G401.6 (cell line): ENCODE results near the gene EXD3.
"Not testable (repeated sequence)": the region's sequence is repeated elsewhere in the genome, so short reads cannot be mapped to it uniquely, and the experiment has no call there.

Experiments
- FAIRE-seq: peaks from 2 replicates; lab custom pipeline; 2012; peaks lifted over from hg19 to GRCh38; lab: Jason Lieb, UNC

The EXD3 gene

DNA sequence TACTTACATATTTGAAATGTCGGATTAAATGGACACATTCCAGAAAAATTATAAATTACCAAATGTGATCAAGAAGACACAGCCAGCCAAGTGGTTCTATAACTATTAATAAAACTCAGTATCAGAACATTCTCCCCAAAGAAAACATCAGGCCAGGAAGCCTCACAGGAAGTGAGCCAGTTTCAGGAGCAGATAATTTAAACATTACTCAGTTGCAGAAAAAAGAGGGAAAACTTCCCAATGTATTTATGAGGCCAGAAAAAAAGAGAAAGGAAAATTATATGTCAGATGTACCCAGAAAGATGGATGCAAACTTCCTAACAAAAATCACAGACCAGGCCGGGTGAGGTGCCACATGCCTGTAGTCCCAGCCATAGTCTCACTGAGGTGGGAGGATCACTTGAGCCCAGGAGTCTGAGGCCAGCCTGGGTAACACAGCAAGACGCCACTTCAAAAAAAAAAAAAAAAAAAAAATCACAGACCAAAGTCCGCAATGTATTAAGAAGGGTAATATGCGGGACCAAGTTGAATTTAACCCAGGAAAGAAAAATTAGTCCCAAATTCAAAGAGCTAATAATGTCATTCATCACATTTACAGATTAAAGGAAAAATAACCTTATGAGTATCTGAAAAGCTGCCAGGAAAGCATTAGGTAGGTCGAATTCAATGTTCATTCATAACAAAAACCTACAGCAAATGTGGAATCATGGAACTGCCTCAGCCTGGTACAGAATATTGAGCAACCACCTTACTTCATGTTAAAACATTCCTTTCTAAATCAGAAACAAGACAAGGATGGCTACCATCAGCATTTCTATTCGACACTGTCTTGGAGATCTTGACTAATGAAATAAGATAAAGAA is 83.7 kb downstream of the EXD3 start:
- no peak for FAIRE-seq

- FAIRE-seq: no peak
Observed at GRCh38 chr9:137336735-137337134, 86.2 kb downstream of the EXD3 start.

GRCh38 chr9:137333016-137333671 is 89.8 kb downstream of the EXD3 start:
- no peak for FAIRE-seq

DNA sequence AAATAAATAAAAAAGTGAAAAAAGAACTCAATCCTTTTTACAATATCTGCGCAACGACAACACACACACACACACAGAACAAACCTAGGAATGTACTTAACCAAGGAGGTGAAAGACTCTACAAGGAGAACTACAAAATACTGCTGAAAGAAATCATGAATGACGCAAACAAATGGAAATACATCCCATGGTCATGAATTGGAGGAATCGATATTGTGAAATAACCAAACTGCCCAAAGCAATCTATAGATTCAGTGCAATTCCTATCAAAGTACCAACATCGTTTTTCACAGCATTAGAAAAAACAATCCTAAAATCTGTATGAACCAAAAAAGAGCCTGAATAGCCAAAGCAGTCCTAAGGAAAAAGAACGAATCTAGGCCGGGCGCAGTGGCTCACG is 91.0 kb downstream of the EXD3 start:
- no peak for FAIRE-seq

DNA sequence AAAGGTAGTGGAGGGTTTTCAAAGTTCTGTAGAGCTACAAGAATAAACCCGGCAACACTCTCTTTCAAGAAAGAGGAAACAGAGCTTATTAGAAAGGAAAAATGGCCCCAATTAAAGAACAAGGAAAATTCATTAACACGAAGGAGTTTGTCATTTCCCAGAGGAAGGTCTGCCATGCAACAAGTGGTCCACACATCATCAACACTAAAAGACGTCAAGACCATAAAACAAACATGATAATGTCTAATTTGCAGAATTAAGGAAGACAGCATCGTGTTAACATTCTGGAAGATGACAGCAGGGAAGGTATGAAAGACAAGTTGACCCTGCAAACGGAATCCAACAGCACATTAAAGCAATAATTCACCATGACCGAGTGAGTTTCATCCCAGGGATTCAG is 92.3 kb downstream of the EXD3 start:
- no peak for FAIRE-seq

- not testable (repeated sequence) for FAIRE-seq
Observed at GRCh38 chr9:137329590-137329989, 93.4 kb downstream of the EXD3 start.

- FAIRE-seq: peak; percentile 100
Observed at GRCh38 chr9:137327641-137328550, 95.1 kb downstream of the EXD3 start.

DNA sequence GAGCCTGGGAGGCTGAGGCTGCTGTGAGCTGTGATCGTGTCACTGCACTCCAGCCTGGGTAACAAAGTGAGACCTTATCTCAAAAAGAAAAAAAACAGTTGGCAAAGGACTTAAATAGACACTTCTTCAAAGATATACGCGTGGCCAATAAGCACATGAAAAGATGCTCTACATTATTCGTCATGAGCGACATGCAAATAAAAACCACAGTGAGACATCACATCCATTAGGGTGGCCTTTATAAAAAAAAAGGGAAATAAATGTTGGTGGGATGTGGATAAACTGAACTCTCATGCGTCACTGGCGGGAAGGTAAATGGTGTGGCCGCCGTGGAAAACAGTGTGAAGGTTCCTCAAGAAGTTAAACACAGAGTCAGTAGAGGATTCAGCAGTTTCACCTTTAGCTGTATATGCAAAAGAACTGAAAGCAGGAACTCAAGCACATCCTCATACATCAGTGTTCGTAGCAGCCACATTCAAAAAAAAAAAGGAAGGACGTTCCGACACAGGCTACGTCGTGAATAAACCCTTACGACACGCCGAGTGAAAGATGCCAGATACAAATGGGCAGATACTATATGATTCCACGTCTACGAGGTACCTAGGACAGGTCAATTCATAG is 96.4 kb downstream of the EXD3 start:
- FAIRE-seq: no peak

DNA sequence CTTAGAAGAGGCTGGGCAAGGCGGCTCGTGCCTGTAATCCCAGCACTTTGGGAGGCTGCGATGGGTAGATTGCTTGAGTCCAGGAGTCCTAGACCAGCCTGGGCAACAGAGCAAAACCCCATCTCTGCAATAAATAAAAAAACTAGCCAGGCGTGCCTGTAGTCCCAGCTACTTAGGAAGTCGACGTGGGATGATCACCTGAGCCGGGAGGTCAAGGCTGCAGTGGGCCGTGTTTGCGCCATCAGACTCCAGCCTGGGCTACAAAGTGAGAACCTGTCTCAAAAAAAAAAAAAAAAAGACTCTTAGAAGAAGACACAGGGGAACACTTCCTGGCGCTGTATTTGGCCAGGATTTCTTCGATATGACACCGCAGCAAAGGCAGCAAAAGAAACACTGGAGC is 97.2 kb downstream of the EXD3 start:
- no peak for FAIRE-seq

DNA sequence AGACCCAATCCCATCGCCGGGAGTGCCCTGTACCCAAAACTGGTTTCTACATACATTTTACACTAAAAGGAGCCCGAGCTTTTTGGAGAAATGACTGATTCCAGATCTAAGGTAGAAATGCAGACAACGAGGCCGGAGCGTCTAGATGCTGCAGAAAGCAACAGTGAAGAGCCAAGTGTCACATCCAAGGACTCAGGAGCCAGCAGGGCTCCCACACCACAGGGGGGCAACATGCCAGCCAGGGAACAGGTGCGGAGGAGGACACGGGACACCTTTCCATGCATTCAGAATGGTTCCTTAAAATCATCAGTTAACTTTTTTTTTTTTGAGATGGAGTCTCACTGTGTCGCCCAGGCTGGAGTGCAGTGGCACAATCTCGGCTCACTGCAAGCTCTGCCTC is 97.8 kb downstream of the EXD3 start:
- no peak for FAIRE-seq

DNA sequence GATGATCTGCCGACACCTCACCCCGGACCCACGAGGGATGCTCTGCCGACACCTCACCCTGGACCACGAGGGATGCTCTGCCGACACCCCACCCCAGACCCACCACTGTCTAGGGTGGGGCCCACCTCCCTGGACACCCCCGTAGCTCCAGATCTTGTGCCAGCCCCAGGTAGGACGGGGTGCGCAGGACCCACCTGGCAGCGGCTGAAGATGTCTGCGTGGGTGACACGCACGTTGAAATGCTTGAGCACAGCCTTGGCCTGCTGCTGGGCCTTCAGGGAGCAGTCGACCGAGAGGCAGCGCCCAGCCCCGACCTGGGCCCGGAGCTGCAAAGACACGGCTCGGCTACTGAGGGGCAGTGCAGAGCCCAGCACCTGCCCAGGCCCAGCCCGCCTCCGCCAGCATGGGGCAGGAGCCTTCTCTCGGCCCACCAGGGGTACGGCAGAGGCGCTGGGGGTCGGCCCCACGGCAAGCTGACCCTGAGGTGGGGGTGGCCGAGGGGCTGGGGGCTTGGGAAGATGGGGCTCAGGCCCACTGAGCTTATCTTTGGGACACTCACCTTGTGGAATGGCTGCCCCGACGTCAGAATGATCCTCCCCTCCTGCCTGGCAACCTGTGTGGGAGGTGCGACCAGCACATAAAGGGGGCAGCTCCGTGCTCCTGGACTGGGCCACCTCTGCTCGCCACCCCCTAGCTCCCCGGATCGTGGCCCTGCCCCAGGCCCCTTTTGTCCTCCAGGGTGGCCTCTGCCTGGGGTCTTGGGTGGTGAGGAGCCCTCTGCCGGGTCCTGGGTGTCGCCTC is 99.2 kb downstream of the EXD3 start:
- FAIRE-seq: no peak

DNA sequence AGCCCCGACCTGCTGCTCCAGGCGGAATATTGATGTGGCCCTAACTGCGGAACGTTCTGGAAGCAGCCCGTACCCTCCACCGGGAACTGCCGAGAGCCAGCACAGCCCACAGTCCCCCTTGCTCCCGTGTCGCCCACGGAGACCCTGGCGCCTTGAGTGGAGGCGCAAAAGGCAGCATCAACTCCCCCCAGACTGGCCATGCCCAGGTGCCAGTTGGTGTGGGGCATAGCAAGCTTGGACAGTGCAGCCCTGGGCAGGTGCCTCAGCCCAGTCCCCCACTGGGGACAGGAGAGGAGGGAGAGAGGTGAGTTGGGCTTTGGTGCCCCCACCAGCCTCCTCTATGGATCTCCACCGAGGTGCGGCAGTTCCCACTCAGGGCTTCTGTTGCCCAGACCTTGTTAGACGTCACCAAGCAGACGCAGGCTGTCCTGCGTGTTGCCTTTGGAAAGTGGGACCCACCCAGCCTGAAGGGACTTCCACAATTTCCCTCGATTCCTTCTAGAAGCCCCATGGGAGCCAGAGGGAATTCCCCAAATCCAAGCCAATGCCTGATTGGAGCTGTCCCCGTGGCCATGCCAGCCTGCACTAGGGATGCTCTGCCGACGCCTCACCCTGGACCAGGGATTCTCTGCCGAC is 101.1 kb downstream of the EXD3 start:
- no peak for FAIRE-seq

- no peak for FAIRE-seq
Observed at GRCh38 chr9:137320555-137321384, 102.2 kb downstream of the EXD3 start.

- FAIRE-seq: no peak
Observed at GRCh38 chr9:137319739-137320551, 103.0 kb downstream of the EXD3 start.

GRCh38 chr9:137319011-137319738 is 103.8 kb downstream of the EXD3 start:
- FAIRE-seq: no peak

DNA sequence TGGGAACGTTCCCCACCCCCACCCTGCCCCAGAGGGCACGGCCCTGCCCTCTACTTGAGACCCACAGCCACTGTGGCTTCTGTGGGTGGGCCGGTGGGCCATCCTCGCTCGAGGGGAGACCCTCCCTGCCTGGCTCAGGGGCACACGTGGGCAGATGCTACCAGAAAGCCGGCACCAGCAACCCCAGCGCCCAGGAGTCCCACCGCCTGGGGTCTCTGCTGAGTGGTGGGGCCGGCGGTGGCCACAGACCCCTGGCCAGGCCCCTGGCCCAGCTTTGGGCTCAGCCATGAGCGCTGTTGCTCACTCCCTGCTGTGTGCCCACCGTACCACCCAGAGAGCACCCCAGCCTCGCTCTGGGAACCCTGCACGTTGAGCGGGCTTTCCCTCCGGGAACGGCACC is 104.4 kb downstream of the EXD3 start:
- no peak for FAIRE-seq

GRCh38 chr9:137317718-137318511 is 105.0 kb downstream of the EXD3 start:
- FAIRE-seq: no peak
